HCT116 (cell line): Measurements from ENCODE around the gene TUBD1. TPM values are rescaled to one million over a fixed set of nuclear protein-coding genes. Genes with fewer than 3 reads are reported as not detected.
"Not testable (repeated sequence)": the region's sequence is repeated elsewhere in the genome, so short reads cannot be mapped to it uniquely, and the experiment has no call there.

Source experiments
- ATAC-seq: fragments of 200-7000 bp; cut with Tn5 transposase; 2 replicates; pipeline ENCODE4 v1.9.1; 2020; ENCODE audit warnings: mild to moderate bottlenecking, moderate library complexity
- BruUV-seq: library from RNA; stranded (reverse); fragments of 400-500 nt; replicated peaks from 2 replicates; lab custom pipeline; 2021; lab: Mats Ljungman, UMichigan
- CTCF ChIA-PET: fragments of 300-600 bp; sonication (Branson Sonifier 250); formaldehyde crosslinking; loops from one replicate; lab custom pipeline; 2021; ENCODE audit warnings: antibody characterized with exemption; lab: Charles Lee
- POLR2A ChIA-PET: fragments of 300-600, 350-600 bp; sonication (Branson Sonifier 250); formaldehyde crosslinking; loops from one replicate; lab custom pipeline; 2021; ENCODE audit warnings: antibody characterized with exemption; lab: Charles Lee
- RAD21 ChIA-PET, 2 experiments: fragments of 300-600 bp; sonication (Branson Sonifier 250); formaldehyde crosslinking; loops; one replicate each; lab custom pipeline; 2023; ENCODE audit warnings: low total read pairs in 2 of 2; ENCODE audit not compliant: uncharacterized antibody in 2 of 2, unreplicated experiment in 2 of 2, low non-redundant PET in 1 of 2; lab: Charles Lee
- DNase-seq: peaks from one replicate; pipeline ENCODE4 v3.0.0-alpha.2; 2010; ENCODE audit warnings: low read depth, low spot score
- H2AFZ ChIP-seq: fragments of 200-600 bp; shearing (Covaris generic), sonication (generic); 2 replicates; pipeline ENCODE4 v1.6.1; 2017; ENCODE audit warnings: low read depth, mixed run types, mixed read lengths, antibody characterized with exemption, low read length; ENCODE audit not compliant: poor library complexity, severe bottlenecking
- H3K27ac ChIP-seq: 2 replicates; pipeline ENCODE4 v1.5.1; 2012; ENCODE audit warnings: low read depth, low read length
- H3K27me3 ChIP-seq: fragments of 200-600 bp; sonication (generic); 2 replicates; pipeline ENCODE4 v1.6.1; 2016; ENCODE audit warnings: mixed run types, low read length, mixed read lengths; ENCODE audit not compliant: insufficient read depth
- H3K36me3 ChIP-seq, 2 experiments: fragments of 200-500 bp in 1 of 2; fragments of 200-600 bp in 1 of 2; sonication (Bioruptor generic) in 1 of 2; sonication (generic) in 1 of 2; 2 replicates each; pipeline versions ENCODE4 v1.5.1 to v1.6.1; 2014 to 2016; ENCODE audit warnings: low read length in 2 of 2, inconsistent platforms in 1 of 2, mixed read lengths in 1 of 2, mixed run types in 1 of 2; ENCODE audit not compliant: insufficient read depth in 2 of 2, control insufficient read depth in 1 of 2
- H3K4me1 ChIP-seq, 2 experiments: fragments of 200-600 bp in 1 of 2; sonication (generic) in 1 of 2; 2 replicates each; pipeline versions ENCODE4 v1.5.1 to v1.6.1; 2012 to 2017; ENCODE audit warnings: low read length in 2 of 2, inconsistent platforms in 1 of 2, mild to moderate bottlenecking in 1 of 2, mixed read lengths in 1 of 2, mixed run types in 1 of 2, moderate library complexity in 1 of 2; ENCODE audit not compliant: insufficient read depth in 2 of 2, control insufficient read depth in 1 of 2
- H3K4me2 ChIP-seq: fragments of 200-600 bp; sonication (generic); 2 replicates; pipeline ENCODE4 v1.6.1; 2017; ENCODE audit warnings: mixed run types, low read length, mixed read lengths
- H3K4me3 ChIP-seq, 2 experiments: fragments of 200-600 bp in 1 of 2; sonication (generic) in 1 of 2; replicated peaks in 1 of 2; 2 replicates each; pipeline ENCODE4 v1.5.1; 2011 to 2016; ENCODE audit warnings: low read length in 2 of 2, control low read depth in 1 of 2, low read depth in 1 of 2, mild to moderate bottlenecking in 1 of 2, mixed read lengths in 1 of 2, mixed run types in 1 of 2
- H3K79me2 ChIP-seq: fragments of 200-600 bp; sonication (generic); 2 replicates; pipeline ENCODE4 v1.6.1; 2017; ENCODE audit warnings: mild to moderate bottlenecking, mixed run types, low read length, moderate library complexity, mixed read lengths; ENCODE audit not compliant: insufficient read depth
- H3K9ac ChIP-seq: fragments of 200-600 bp; sonication (generic); 2 replicates; pipeline ENCODE4 v1.6.1; 2016; ENCODE audit warnings: low read length, mixed read lengths
- H3K9me2 ChIP-seq: fragments of 200-600 bp; sonication (generic), shearing (Covaris generic); 2 replicates; pipeline ENCODE4 v1.6.1; 2017; ENCODE audit warnings: mixed run types, mild to moderate bottlenecking, moderate library complexity; ENCODE audit not compliant: insufficient read depth
- H3K9me3 ChIP-seq, 2 experiments: fragments of 200-500 bp in 1 of 2; fragments of 200-600 bp in 1 of 2; sonication (Bioruptor generic) in 1 of 2; sonication (generic) in 1 of 2; 2 replicates each; pipeline ENCODE4 v1.6.1; 2014 to 2017; ENCODE audit warnings: low read length in 2 of 2, mixed read lengths in 2 of 2, inconsistent platforms in 1 of 2, low read depth in 1 of 2, mild to moderate bottlenecking in 1 of 2, mixed run types in 1 of 2, moderate library complexity in 1 of 2; ENCODE audit not compliant: control insufficient read depth in 1 of 2, insufficient read depth in 1 of 2
- H4K20me1 ChIP-seq: fragments of 200-600 bp; sonication (generic), shearing (Covaris generic); 2 replicates; pipeline ENCODE4 v1.6.1; 2017; ENCODE audit warnings: mixed run types, mild to moderate bottlenecking, moderate library complexity; ENCODE audit not compliant: insufficient read depth
- POLR2A ChIP-seq: IDR thresholded peaks from 2 replicates; pipeline ENCODE4 v1.7.0; 2011; ENCODE audit warnings: borderline replicate concordance; ENCODE audit not compliant: insufficient read depth, insufficient read length; ENCODE audit errors: extremely low read depth
- POLR2AphosphoS5 ChIP-seq: IDR thresholded peaks from 2 replicates; pipeline ENCODE4 v1.6.1; 2011; ENCODE audit warnings: mild to moderate bottlenecking, low read depth, low read length, moderate library complexity
- ZBTB33 ChIP-seq: IDR thresholded peaks from 2 replicates; pipeline ENCODE4 v1.6.1; 2011; ENCODE audit warnings: mild to moderate bottlenecking, low read length, moderate library complexity; ENCODE audit not compliant: insufficient replicate concordance; ENCODE audit errors: extremely low read depth
- intact Hi-C: fragments of 100-400 bp; cut with micrococcal nuclease; formaldehyde crosslinking; loops from 2 replicates; pipeline ENCODE4 v1.10.0; 2022
- total RNA-seq: library from RNA; stranded (reverse); gene quantifications from one replicate; pipeline ENCODE4 v1.2.1, GENCODE V29; 2021; ENCODE audit not compliant: unreplicated experiment

The TUBD1 gene
- total RNA-seq, 1 experiment from 2014 or later: 13.0 TPM

GRCh38 chr17:59841882-59842263 lies 50.9 kb downstream of the TUBD1 start:
- peaks cover 12% of the 10 kb centered on the region; the same call in 1 of the 2 replicates for H4K20me1 ChIP-seq
- TSS peak; percentile 25 for BruUV-seq
- ChIA-PET POLR2A (interaction anchor here (0.9 to 15.2 kb wide), 13 partner anchors 11 to 140 kb away, joined by 3 to 443 read pairs (median 8); partner anchors contain the start of genes PTRH2 and VMP1), CTCF (interaction anchor here (1.0 to 4.1 kb wide), 2 partner anchors 18 to 89 kb away, joined by 3 to 40 read pairs; no protein-coding TSS in a partner anchor)
- ATAC-seq, RAD21 ChIA-PET, H3K9me3 ChIP-seq, DNase-seq, H2AFZ ChIP-seq, H3K27me3 ChIP-seq, H3K9me2 ChIP-seq: not testable (repeated sequence)
- peaks cover 54 to 85% of the 10 kb centered on the region in 2 experiments for H3K4me1 ChIP-seq
- H3K27ac ChIP-seq: peak overlapping the region; percentile 97
- peak; percentile 5 for TF ChIP-seq ZBTB33
- H3K79me2 ChIP-seq: peaks cover 37% of the 10 kb centered on the region
- H3K4me2 ChIP-seq: peak overlapping the region; percentile 84
- peak overlapping the region; percentile 20 to 78; a peak in 3 of 4 replicates for H3K4me3 ChIP-seq
- peaks cover 22 to 32% of the 10 kb centered on the region in 2 experiments for H3K36me3 ChIP-seq
- peak overlapping the region; percentile 92 for H3K9ac ChIP-seq
- intact Hi-C loops: loop anchor here (1.0 kb wide), 1 partner anchor 56 kb away; no protein-coding TSS in a partner anchor

DNA sequence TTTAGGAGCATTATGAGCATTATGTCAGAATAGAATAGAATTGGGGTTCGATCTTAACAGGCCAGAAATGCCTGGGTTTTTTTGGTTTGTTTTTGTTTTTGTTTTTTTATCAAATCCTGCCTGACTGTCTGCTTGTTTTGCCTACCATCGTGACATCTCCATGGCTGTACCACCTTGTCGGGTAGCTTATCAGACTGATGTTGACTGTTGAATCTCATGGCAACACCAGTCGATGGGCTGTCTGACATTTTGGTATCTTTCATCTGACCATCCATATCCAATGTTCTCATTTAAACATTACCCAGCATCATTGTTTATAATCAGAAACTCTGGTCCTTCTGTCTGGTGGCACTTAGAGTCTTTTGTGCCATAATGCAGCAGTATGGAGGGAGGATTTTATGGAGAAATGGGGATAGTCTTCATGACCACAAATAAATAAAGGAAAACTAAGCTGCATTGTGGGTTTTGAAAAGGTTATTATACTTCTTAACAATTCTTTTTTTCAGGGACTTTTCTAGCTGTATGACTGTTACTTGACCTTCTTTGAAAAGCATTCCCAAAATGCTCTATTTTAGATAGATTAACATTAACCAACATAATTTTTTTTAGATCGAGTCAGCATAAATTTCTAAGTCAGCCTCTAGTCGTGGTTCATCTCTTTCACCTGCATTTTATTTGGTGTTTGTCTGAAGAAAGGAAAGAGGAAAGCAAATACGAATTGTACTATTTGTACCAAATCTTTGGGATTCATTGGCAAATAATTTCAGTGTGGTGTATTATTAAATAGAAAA lies 51.5 kb downstream of the TUBD1 start:
- Histone ChIP-seq H3K36me3 (peaks cover 22 to 32% of the 10 kb centered on the region in 2 experiments), H3K4me1 (peaks cover 54 to 85% of the 10 kb centered on the region in 2 experiments), H4K20me1 (peaks cover 12% of the 10 kb centered on the region; the same call in 1 of the 2 replicates), H3K79me2 (peaks cover 37% of the 10 kb centered on the region), H3K4me2 (peak overlapping the region; percentile 84), H3K27ac (peak overlapping the region; percentile 97), H3K9ac (peak overlapping the region; percentile 92), H3K4me3 (peak overlapping the region; percentile 74 to 78)
- DNase-seq, intact Hi-C loops, H2AFZ ChIP-seq, H3K9me3 ChIP-seq, H3K27me3 ChIP-seq, RAD21 ChIA-PET, BruUV-seq, H3K9me2 ChIP-seq, ATAC-seq: not testable (repeated sequence)
- TF ChIP-seq POLR2A: peak; percentile 79
- TF ChIP-seq POLR2AphosphoS5: peak; percentile 63
- TF ChIP-seq ZBTB33: peak; percentile 40
- ChIA-PET POLR2A (interaction anchor here (0.9 to 15.2 kb wide), 12 partner anchors 12 to 140 kb away, joined by 3 to 443 read pairs (median 6); partner anchors contain the start of genes PTRH2 and VMP1), CTCF (interaction anchor here (4.1 kb wide), 1 partner anchor 89 kb away, joined by 40 read pairs; no protein-coding TSS in a partner anchor)
